ENCODE data around the gene ART4. TPM values are rescaled to one million over a fixed set of nuclear protein-coding genes. Genes with fewer than 3 reads are reported as not detected.

ART4 gene
- total RNA-seq, 4 donors from 2014 or later = 0.16 to 0.68 TPM; not detected in 2

DNA sequence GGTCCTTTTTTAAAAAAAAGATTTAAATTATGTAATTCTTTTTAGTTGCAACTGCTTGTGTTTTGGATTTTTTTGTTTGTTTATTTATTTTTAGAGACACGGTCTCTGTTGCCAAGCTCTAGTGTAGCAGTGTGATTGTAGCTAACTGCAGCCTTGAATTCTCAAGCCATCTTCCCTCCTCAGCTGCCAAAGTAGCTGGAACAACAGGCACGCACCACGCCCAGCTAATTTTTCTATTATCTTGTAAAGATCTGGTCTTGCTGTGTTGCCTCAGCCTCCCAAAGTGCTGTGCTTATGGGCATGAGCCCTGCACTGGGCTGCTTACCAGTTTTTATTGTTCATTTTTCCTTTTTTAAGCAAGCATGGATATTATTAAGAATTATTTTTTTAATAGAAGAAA lies 10.6 kb upstream of the ART4 start:
- intact Hi-C loops (cut with DNase I; ENCODE audit: low total_unique reads) (loop anchor here (5.0 kb wide), 1 partner anchor 133 kb away; no protein-coding TSS in a partner anchor), in situ Hi-C loops (cut with MboI; ENCODE audit: low pct_ligation_motif_present in 1 of 4, low pct_unique_long_range_greater_than_20kb in 1 of 4, low sequenced_read_pairs in 3 of 4) (no loop called here)
- Histone ChIP-seq H3K4me3 (no peak overlapping the region), H3K27ac (no peak overlapping the region), H3K4me1 (peaks cover 0 to 4% (median 0%) of the 10 kb centered on the region in 4 donors), H3K27me3 (no peaks in the 10 kb centered on the region), H3K36me3 (no peaks in the 10 kb centered on the region), H3K9me3 (no peaks in the 10 kb centered on the region)
- WGBS, 2 donors (ENCODE audit: low coverage in 1 of 2) = 64 to 71% methylated on average over 3 of the region's 3 CpGs
- DNase-seq = no peak
- TF ChIP-seq POLR2A (IDR thresholded peaks at IDR 0.05) (no peak), EP300 (IDR thresholded peaks at IDR 0.05; ENCODE audit: low read depth) (no peak), POLR2AphosphoS5 (IDR thresholded peaks at IDR 0.05) (no peak)
- TF ChIP-seq, protein P1, sequence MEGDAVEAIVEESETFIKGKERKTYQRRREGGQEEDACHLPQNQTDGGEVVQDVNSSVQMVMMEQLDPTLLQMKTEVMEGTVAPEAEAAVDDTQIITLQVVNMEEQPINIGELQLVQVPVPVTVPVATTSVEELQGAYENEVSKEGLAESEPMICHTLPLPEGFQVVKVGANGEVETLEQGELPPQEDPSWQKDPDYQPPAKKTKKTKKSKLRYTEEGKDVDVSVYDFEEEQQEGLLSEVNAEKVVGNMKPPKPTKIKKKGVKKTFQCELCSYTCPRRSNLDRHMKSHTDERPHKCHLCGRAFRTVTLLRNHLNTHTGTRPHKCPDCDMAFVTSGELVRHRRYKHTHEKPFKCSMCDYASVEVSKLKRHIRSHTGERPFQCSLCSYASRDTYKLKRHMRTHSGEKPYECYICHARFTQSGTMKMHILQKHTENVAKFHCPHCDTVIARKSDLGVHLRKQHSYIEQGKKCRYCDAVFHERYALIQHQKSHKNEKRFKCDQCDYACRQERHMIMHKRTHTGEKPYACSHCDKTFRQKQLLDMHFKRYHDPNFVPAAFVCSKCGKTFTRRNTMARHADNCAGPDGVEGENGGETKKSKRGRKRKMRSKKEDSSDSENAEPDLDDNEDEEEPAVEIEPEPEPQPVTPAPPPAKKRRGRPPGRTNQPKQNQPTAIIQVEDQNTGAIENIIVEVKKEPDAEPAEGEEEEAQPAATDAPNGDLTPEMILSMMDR (IDR thresholded peaks at IDR 0.05) = no peak

DNA sequence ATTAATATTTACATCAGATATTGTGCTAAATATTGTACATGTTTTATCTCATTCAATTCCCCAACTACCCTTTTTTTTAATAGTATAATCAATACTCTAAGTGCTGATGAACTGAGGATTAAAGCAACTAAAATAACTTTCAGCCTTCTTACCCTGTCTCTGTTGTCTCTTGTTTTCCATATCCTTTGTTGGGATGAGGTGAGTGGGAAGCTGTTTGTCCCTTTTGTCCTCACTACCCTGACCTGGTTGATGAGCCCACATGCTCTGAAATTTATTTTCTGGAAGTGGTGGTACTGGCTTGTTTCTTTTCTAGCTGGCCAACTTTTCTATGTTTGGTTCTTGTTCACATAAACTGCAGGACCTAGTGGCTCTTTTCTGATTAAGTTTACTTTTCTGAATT lies 9.6 kb upstream of the ART4 start:
- in situ Hi-C loops (cut with MboI; ENCODE audit: low pct_ligation_motif_present in 1 of 4, low pct_unique_long_range_greater_than_20kb in 1 of 4, low sequenced_read_pairs in 3 of 4) = no loop called here
- Histone ChIP-seq H3K27me3 (no peaks in the 10 kb centered on the region), H3K4me1 (peaks cover 0 to 4% (median 0%) of the 10 kb centered on the region in 4 donors), H3K9me3 (no peaks in the 10 kb centered on the region), H3K36me3 (no peaks in the 10 kb centered on the region), H3K27ac (no peak overlapping the region), H3K4me3 (no peak overlapping the region)
- TF ChIP-seq POLR2AphosphoS5 (IDR thresholded peaks at IDR 0.05) (no peak), POLR2A (IDR thresholded peaks at IDR 0.05) (no peak), EP300 (IDR thresholded peaks at IDR 0.05; ENCODE audit: low read depth) (no peak)
- TF ChIP-seq, protein P1 (IDR thresholded peaks at IDR 0.05) = no peak
- DNase-seq = no peak
- intact Hi-C loops (cut with DNase I; ENCODE audit: low total_unique reads) = loop anchor here (5.0 kb wide), 1 partner anchor 134 kb away; no protein-coding TSS in a partner anchor

DNA sequence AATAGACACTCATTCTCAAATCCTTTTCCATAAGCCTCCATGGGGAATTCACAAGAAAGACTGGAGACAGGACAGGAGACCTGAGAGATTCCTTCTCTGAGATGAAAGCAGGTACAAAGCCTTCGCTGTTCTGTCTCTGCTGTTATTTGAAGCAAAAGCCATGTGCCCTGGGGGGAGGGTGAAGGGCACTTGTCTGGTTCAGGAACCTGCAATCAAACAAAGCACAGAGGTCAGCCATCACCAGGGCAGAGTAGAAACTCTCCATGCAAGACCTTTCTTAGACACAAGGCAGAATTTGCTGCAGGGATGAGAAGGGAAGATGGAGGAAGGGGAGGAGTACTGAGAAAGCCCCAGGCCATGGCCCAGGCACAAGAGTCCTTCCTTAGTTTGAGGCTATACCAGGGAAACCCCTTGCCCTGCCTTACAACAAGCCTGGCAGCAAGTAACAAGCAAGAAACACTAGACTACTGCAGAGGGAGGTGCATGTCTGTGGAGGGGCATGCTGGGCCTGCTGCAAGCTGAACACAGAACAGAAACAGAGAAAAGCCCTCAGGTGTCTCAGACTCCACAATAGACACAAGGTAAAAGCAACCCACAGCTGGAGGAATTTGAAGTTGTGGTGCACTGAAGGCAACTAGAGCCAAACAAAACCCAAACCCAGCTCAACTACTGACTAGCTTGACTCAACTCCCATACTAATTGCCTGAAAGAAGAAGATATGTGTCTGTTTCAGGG lies 7.8 kb upstream of the ART4 start:
- H3K9me3 ChIP-seq = no peaks in the 10 kb centered on the region
- H3K4me3 ChIP-seq = no peak overlapping the region
- WGBS, 2 donors (ENCODE audit: low coverage in 1 of 2) = 0 to 100% methylated on average over 1 of the region's 1 CpG
- TF ChIP-seq, protein P1 (IDR thresholded peaks at IDR 0.05) = no peak
- TF ChIP-seq POLR2A (IDR thresholded peaks at IDR 0.05) (no peak), EP300 (IDR thresholded peaks at IDR 0.05; ENCODE audit: low read depth) (no peak), POLR2AphosphoS5 (IDR thresholded peaks at IDR 0.05) (no peak)
- no peaks in the 10 kb centered on the region for H3K36me3 ChIP-seq
- no peaks in the 10 kb centered on the region for H3K27me3 ChIP-seq
- H3K4me1 ChIP-seq = peaks cover 0 to 15% (median 6%) of the 10 kb centered on the region in 4 donors
- DNase-seq = no peak
- intact Hi-C loops (cut with DNase I; ENCODE audit: low total_unique reads) (loop anchor here (5.0 kb wide), 1 partner anchor 136 kb away; no protein-coding TSS in a partner anchor), in situ Hi-C loops (cut with MboI; ENCODE audit: low pct_ligation_motif_present in 1 of 4, low pct_unique_long_range_greater_than_20kb in 1 of 4, low sequenced_read_pairs in 3 of 4) (no loop called here)
- H3K27ac ChIP-seq = no peak overlapping the region

DNA sequence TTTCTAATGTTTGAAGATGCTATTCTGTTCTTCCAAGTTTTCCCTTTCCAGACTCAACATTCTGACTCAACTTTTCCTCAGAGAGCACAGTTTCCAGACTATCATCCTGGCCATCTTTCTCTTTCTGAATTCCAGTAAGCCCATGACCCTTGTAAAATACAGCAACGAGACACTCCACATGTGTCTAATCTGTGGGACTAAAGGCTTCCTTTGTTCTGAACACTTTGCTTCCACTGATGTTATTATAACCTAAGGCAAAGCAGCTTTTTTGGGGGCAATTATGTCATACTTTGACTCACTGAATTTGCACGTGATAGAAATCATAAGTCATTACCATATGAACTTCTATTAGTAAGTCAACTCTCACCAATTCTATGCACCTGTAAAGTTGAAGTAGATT lies 6.3 kb upstream of the ART4 start:
- 66 to 71% methylated on average over 1 to 2 of the region's 2 CpGs for WGBS, 2 donors (ENCODE audit: low coverage in 1 of 2)
- no peaks in the 10 kb centered on the region for H3K9me3 ChIP-seq
- in situ Hi-C loops (cut with MboI; ENCODE audit: low pct_ligation_motif_present in 1 of 4, low pct_unique_long_range_greater_than_20kb in 1 of 4, low sequenced_read_pairs in 3 of 4) (loop anchor here (5.0 to 25.0 kb wide), 4 partner anchors 148 to 663 kb away; partner anchors contain the start of gene RERG (in 2 of the 4)), intact Hi-C loops (cut with DNase I; ENCODE audit: low total_unique reads) (loop anchor here (5.0 to 10.0 kb wide), 3 partner anchors 138 to 295 kb away; no protein-coding TSS in a partner anchor)
- H3K4me3 ChIP-seq = no peak overlapping the region
- DNase-seq = no peak
- no peaks in the 10 kb centered on the region for H3K27me3 ChIP-seq
- peak in 2 of 3 donors; percentile 10 to 44 for TF ChIP-seq POLR2AphosphoS5 (IDR thresholded peaks at IDR 0.05)
- TF ChIP-seq, protein P1 (IDR thresholded peaks at IDR 0.05) = no peak
- no peaks in the 10 kb centered on the region for H3K36me3 ChIP-seq
- no peak overlapping the region for H3K27ac ChIP-seq
- H3K4me1 ChIP-seq = peaks cover 0 to 20% (median 10%) of the 10 kb centered on the region in 4 donors
